D341Med (cell line): ENCODE results near the gene GALNT9.
"Not testable (repeated sequence)": the region's sequence is repeated elsewhere in the genome, so short reads cannot be mapped to it uniquely, and the experiment has no call there.

Source experiments
- DNase-seq: peaks from one replicate; pipeline ENCODE4 v3.0.0; 2012; ENCODE audit warnings: low spot score

The GALNT9 gene

DNA sequence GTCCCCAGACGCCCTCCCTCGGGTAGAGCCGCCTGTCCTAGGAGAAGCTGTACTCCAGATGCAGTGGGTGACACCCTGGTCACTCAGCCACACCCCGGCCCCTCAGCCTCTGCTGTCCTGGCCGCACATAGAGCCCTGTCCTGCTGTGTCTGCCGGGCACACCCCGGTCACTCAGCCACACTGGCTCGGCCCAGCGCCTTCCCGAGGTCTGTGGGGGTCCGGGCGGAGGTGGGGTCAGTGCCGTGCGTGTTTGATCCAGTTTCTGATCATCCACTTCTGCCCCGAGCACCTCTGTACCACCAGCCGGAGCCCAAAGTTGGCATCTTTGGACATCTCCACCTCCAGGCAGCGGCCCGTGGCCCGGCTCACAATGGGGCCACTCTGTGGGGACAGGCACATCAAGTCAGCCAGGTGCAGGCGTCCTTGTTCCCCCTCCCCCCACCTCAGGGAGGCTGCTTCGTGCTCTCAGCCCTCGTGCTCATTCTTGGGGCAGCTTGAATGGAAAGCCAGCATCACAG is 132.5 kb downstream of the GALNT9 start:
- DNase-seq: no peak

DNA sequence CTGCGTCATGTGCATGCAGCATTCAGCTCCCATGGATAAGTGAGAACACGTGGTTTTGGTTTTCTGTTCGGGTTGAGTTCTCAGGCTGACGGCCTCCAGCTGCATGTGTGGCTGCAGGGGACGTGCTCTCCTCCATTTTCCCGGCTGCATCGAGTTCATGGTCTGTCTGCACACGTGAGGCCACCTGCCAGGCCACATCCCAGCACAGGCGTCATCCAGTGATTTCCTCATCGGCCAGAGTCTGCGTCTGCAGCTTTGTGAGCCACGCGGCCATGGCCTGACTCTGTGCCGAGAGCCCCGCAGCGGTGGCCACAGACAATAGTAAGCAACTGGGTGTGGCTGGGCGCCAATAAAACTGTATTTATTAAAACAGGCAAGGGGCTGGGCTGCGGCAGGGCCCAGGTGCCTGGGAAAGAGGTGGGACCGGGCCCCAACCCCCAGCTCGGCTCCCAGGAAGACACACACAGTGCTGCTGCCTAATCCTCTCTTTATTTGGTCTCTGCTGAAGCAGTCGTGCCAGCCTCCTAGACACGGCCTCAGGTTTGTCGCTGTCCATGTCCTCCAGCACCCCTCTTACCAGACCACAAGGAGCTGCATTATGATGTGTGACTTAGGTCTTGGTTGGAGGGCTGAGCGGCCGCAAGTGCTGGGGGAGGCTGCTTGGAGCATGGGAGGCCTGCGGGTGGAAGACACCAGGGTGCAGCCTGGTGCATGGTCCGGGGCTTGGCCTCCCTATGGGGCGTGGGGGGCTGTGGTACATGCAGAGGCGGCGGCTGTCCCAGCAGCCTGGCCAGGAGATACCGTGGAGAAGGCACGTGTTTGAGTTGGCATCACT is 133.1 kb downstream of the GALNT9 start:
- DNase-seq: no peak

DNA sequence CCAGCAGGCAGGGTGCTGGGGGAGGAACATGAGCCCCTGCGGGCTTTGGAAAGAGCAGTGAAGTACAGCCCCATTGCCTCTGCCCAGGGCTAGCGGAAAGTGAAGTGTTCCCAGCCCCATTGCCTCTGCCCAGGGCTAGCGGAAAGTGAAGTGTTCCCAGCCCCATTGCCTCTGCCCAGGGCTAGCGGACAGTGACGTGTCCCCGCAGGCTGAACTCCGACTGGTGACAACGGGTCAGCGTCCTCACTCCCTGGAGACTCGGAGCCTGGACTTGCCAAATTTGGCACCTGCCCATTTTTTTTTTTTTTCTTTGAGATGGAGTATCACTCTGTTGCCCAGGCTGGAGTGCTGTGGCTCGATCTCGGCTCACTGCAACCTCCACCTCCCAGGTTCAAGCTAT is 134.1 kb downstream of the GALNT9 start:
- not testable (repeated sequence) for DNase-seq

DNA sequence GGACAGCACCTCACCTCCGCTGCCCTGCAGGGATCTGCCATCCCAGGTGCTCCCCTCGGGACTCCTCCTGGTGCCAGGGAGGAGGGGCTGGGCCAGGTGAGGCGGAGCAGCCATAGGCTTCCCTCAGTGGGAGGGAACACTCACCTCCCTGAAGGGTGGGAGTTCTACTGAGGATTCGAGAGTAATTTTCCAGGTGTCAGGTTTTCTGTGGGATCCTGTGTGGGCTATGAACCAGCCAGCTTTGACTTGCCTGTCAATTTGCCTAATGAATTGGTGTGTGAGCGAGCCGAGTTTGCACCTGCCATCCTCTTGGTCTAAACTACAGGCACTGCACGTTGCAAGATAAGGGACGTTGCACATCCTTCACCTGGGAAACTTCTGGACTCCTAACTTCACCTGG is 134.8 kb downstream of the GALNT9 start:
- DNase-seq: no peak

GRCh38 chr12:132194056-132194455 is 135.3 kb downstream of the GALNT9 start:
- DNase-seq: no peak

- DNase-seq: no peak
Measured at GRCh38 chr12:132191715-132192553, 137.5 kb downstream of the GALNT9 start.

GRCh38 chr12:132190834-132191500 is 138.4 kb downstream of the GALNT9 start:
- no peak for DNase-seq

DNA sequence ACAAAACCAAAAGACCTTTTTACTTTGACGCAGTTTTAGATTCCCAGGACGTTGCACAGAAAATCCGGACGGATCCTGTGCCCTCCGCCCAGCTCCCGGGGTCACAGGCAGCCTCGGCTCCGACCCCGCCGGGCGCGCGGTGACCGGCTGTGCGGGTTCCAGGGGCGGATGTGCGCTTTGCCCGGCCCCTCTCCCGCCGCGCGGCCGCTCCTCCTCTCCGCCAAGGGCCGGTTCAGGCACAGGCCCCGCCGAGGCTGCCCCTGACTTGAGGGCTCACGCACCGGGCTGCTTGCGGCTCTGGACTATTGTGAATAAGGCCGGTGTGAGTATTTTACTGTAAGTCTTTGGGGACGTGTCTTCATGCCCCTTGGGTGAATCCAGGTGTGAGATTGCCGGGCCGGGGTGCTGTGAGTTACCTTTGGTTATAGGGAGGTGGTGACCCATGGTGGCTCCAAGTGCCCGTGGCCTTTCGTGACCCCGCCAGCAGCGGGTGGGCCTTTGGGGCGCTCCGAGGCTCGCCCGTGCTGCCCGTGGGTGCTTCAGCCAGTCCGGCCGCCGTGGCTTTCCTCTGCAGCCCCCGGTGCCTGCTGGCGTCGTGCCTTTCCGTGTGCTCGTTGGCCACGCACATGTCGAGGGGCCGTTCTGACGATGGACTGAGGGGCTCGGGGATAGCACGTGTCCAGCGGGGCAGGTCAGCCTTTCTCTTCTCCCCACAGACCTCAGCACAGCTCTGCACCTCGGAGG is 139.2 kb downstream of the GALNT9 start:
- DNase-seq: no peak

DNA sequence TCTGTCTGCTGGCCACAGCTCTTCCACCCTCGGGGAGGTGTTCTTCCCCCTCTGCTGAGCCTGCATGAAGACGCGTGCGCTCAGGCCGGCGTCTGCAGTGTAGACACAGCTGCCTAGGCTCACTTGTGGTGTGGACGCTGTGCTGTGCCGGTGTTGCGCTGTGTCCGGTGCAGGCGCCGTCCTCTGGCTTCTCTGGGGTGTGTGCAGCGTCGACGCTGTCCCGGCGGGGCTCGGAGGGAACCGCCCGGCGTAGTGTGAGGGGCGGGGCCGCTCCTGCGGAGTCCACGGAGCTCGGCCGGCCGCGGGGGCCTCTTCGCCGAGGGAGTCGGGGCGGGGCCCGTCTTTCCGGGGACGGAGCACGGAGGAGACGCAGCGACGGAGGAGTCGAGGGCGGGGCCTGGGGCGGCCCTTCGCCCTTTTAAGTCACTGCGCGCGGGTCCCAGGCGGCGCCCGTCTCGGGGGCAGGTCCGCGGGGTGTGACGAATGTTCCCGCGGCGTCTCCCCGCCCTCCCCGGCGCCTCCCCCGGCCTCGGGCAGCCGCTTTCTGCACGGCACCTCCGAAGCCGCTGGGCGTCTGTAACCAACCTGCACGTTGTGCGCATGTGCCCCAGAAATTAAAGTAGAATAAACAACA is 139.9 kb downstream of the GALNT9 start:
- peak; percentile 88 for DNase-seq

- DNase-seq: no peak
Measured at GRCh38 chr12:132188916-132189325, 140.5 kb downstream of the GALNT9 start.

GRCh38 chr12:132188451-132188901 is 140.9 kb downstream of the GALNT9 start:
- DNase-seq: no peak

DNA sequence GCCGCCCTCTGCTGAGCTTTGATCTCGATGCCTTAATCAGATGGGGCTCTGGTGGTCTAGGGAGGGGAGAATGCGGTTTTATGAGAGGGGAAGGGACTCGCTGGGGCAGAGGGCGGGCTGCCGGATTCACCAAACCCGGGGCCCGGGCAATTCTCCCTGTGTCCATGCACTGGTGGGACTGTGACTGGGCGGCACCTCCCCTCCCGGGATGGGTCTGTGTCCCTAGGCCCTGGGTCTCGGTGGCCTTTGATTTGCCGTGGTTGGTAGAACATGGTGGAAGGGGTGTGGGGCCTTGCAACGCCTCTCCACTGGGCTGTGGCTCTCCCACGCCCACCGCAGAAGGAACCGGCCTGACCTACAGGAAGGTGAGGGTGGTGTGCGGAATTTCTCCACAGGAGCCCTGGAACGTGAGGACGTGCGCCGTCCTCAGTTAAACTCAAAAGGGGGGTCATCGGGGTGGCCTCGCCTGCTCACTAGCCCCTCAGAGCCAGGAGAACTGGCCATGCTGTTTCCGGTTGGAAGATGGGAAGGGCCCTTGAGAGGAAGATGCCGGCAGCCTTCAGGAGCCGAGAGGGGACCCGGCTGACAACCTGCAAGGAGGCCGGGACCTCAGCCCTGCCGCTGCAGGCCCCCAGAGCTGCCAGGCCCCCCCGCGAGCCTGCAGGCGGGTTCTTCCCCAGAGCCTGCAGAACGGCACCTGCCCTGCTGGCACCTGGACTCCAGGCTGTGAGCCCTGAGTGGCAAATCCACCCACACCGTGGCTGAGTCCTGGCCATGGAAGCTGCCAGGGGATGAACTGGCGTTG is 141.5 kb downstream of the GALNT9 start:
- DNase-seq: no peak

DNA sequence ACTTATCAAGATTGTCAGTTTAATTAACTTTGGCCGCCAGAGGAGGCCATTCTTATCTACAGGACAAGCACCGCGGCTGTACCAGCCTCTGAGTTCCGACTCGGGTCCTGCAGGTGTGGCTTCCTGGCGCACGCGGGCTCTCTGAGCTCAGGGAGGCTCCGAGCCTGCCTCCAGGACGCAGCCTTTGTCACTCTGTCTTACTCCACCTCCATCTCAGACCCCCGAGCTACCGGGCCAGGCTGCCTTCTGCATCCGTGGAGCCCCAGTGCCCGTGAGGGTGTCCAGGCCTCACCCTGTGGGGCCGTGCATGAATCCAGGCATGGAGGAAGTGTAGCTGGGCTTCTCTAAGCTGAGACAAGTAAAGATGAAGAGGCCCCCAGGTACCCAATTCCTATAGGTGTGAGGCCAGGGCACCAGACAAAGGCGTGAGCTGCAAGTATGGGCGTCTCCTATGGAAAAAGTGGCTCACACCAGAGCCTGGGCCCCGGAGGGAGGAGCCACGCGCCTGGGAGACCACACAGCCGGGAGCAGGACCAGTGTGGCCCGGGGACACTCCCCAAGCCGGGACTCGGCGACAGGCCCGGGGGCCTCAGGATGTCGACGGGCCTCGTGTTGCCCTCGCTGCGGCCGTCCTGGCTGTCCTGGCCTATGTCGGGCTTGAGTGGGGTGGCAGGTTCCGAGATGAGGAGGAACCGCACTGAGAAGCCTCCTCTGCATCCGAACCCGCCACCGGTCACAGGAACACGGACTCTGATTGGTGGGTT is 142.3 kb downstream of the GALNT9 start:
- DNase-seq: no peak

GRCh38 chr12:132186208-132186856 is 143.1 kb downstream of the GALNT9 start:
- DNase-seq: no peak

DNA sequence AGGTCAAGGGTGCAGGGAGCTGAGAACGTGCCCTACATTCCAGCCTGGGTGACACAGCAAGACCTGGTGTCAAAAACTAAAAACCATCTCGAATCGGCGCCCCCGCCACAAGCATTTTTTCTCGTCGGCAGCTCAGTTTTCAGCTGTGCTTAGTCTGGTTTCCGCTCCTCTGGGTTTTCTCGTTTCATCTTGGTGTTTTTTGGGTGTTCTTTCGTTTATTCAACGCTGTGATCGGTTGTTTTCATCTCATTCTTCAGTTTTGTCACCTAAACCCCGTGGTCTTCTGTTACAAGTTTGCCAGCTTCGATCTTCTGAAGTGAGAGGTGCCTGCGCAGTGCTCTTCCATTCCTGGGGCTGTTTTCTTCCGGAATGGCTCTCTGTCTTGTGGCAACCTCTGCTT is 143.7 kb downstream of the GALNT9 start:
- DNase-seq: no peak

DNA sequence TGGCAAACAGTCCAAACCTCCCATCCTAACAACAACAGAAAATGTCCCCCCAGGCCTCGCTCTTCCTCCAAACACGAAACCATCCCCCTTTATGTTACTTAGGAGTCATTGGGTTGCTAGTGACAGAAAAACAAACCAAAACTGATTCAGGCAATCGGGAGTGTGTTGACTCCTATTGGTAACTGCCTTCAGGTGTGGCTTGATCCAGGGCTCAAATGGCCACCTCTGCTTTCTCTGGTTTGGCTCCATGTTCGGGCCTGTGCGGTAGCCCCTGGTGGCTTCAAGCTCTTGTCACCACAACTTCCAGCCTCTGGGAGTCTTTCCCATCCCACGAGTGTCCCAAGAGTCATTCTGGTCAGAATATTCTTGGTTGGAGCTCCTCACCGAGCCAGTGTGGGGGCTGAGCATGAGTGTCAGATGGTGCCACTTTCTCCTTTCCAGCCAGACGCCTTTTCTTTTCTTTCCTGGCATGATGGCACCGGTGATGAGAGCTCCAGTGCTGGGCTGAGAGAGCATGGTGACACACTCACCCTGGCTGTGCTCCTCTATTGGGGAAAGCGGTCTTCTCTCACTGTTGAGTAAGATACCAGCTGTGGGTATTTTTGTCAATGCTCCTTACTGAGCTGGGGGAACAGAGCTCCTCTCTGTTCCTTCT is 146.6 kb downstream of the GALNT9 start:
- DNase-seq: no peak

DNA sequence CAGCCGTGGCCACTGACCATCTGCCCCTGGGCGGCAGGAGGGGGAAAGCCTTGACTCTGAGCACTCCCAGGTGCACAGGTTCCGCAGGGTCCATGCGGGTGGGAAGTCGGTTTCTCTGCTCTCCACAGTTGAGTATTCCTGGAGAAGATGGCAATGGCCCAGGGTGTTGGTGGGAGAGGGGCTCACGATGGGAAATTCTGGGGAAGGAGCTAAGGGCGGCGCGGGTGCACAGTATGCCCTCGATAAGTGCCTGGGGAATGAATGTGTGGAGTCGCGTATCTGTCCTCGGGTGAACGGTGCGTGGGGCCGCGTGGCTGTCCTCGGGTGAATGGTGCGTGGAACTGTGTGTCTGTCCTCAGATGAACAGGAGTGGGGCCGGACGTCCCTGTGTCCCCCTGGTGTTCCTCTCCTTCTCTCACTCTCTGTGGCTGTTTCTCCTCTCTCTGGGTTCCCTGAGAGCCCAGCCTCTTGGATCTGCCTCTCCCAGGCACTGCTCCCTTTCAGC is 147.1 kb downstream of the GALNT9 start:
- DNase-seq: no peak

DNA sequence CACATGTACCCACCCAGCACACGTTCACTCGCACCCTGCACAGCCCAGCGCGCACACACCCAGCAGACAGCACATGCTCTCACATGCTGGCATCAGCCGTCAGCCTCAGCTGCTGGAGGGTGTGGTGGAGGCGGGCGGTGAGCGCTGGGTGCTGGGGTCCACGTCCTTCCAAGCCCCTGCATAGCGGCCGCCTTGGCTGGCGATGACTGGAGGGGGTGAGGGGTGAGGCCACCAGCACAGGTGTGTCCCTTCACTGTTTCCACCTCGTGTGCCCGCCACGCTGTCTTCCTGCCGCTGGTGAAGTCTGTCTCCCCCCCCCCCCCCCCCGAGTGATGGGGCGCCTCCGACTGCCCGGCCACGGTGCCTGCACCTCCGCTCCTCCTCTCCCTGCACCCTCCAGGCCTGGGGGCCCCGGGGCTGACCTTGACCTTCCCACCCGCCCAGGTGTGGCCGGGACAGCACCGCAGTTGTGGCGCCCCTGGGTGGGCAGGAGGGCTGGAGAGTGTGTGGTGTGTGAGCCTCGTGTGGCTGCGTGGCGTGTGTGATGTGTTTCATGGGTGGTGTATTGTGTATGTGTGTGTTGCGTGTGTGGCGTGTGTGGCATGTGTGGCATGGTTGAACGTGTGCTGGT is 147.7 kb downstream of the GALNT9 start:
- DNase-seq: no peak
